ENCODE measurements around the gene PPP2R2B. TPM values are rescaled to one million over a fixed set of nuclear protein-coding genes. Genes with fewer than 3 reads are reported as not detected.

The PPP2R2B gene
- total and polyA plus RNA-seq, 2 donors (not counting 3 experiments of a cell fraction or from before 2014, with no cell fraction given) = not detected

GRCh38 chr5:146565764-146566367 is 312.7 kb downstream of the PPP2R2B start:
- CTCF ChIA-PET = interaction anchor here (0.5 to 3.1 kb wide), 13 partner anchors 13 to 1012 kb away, joined by 3 to 70 read pairs (median 3); no protein-coding TSS in a partner anchor
- BruUV-seq (replicated peaks) = no TSS peak
- Histone ChIP-seq H3K4me3 (replicated peaks in 1 of 3; ENCODE audit: insufficient read depth in 1 of 3, low read depth in 1 of 3, low read length in 3 of 3) (no peak overlapping the region), H3K27me3 (ENCODE audit: control insufficient read depth in 2 of 2, insufficient read depth in 2 of 2, low read length in 2 of 2) (peaks cover 0 to 3% of the 10 kb centered on the region in 2 experiments), H3K4me2 (ENCODE audit: insufficient read depth, low read length) (no peak overlapping the region), H3K9ac (replicated peaks; ENCODE audit: extremely low read depth, insufficient read depth, low read length) (no peak overlapping the region), H3K4me1 (ENCODE audit: control insufficient read depth, extremely low read depth, insufficient read depth, low read length) (no peaks in the 10 kb centered on the region), H3K79me2 (ENCODE audit: control insufficient read depth, insufficient read depth, low read length) (no peaks in the 10 kb centered on the region), H3K36me3 (ENCODE audit: control insufficient read depth in 2 of 2, extremely low read depth in 1 of 2, insufficient read depth in 2 of 2, low read length in 2 of 2) (no peaks in the 10 kb centered on the region), H3K9me3 (replicated peaks; ENCODE audit: control insufficient read depth, insufficient read depth, low read length) (no peaks in the 10 kb centered on the region), H4K20me1 (replicated peaks; ENCODE audit: control insufficient read depth, extremely low read depth, insufficient read depth, low read length) (no peaks in the 10 kb centered on the region), H3K9me1 (replicated peaks; ENCODE audit: control insufficient read depth, extremely low read depth, insufficient read depth, low read length) (no peaks in the 10 kb centered on the region), H3K27ac (ENCODE audit: insufficient read depth, low read depth, low read length) (no peak overlapping the region), H2AFZ (ENCODE audit: low read depth, low read length) (peak overlapping the region; percentile 42)
- peak; percentile 81 for FAIRE-seq
- intact Hi-C loops (cut with micrococcal nuclease) = loop anchor here (1.0 kb wide), 1 partner anchor 400 kb away; no protein-coding TSS in a partner anchor
- peak; percentile 42 for DNase-seq (ENCODE audit: low read depth, low spot score)
- TF ChIP-seq CTCF (IDR thresholded peaks at IDR 0.05; ENCODE audit: extremely low read depth in 1 of 2, insufficient read depth in 1 of 2, low read depth in 1 of 2, low read length in 2 of 2) = peak; percentile 45 to 51
- TF ChIP-seq GATA2 (IDR thresholded peaks at IDR 0.05; ENCODE audit: insufficient read depth, insufficient read length, low read depth, low read length) = no peak
- dilution Hi-C loops (cut with MboI; ENCODE audit: extremely low pct_ligation_motif_present, low sequenced_read_pairs) = no loop called here
- POLR2A ChIA-PET = no interaction called here

GRCh38 chr5:146564007-146564762 is 314.4 kb downstream of the PPP2R2B start:
- H4K20me1 ChIP-seq (replicated peaks; ENCODE audit: control insufficient read depth, extremely low read depth, insufficient read depth, low read length) = no peaks in the 10 kb centered on the region
- TF ChIP-seq POLR2AphosphoS5 (IDR thresholded peaks at IDR 0.05; ENCODE audit: insufficient read depth, low read depth, low read length) (no peak), CTCF (IDR thresholded peaks at IDR 0.05; ENCODE audit: extremely low read depth in 1 of 2, insufficient read depth in 1 of 2, low read depth in 1 of 2, low read length in 2 of 2) (no peak), JUN (IDR thresholded peaks at IDR 0.05; ENCODE audit: borderline replicate concordance, insufficient read depth, insufficient read length, low read depth) (no peak), GATA2 (IDR thresholded peaks at IDR 0.05; ENCODE audit: insufficient read depth, insufficient read length, low read depth, low read length) (no peak), EZH2 (IDR thresholded peaks at IDR 0.05; ENCODE audit: borderline replicate concordance, low read depth, low read length, severe bottlenecking) (no peak), FOS (IDR thresholded peaks at IDR 0.05; ENCODE audit: borderline replicate concordance, insufficient read depth, low read length) (no peak), MAX (IDR thresholded peaks at IDR 0.05; ENCODE audit: insufficient read depth, insufficient read length) (no peak), POLR2A (IDR thresholded peaks at IDR 0.05; ENCODE audit: low read depth, low read length) (no peak), MYC (IDR thresholded peaks at IDR 0.05; ENCODE audit: low read depth, low read length) (no peak)
- DNase-seq (ENCODE audit: low read depth, low spot score) (no peak), FAIRE-seq (no peak)
- dilution Hi-C loops (cut with MboI; ENCODE audit: extremely low pct_ligation_motif_present, low sequenced_read_pairs) = no loop called here
- ChIA-PET CTCF (interaction anchor here (0.8 to 1.3 kb wide), 2 partner anchors 401 to 625 kb away, joined by 4 to 8 read pairs; no protein-coding TSS in a partner anchor), POLR2A (no interaction called here)
- H3K27me3 ChIP-seq (ENCODE audit: control insufficient read depth in 2 of 2, insufficient read depth in 2 of 2, low read length in 2 of 2) = peaks cover 0 to 3% of the 10 kb centered on the region in 2 experiments
- intact Hi-C loops (cut with micrococcal nuclease) = no loop called here
- BruUV-seq (replicated peaks) = no TSS peak
- no peak overlapping the region for H2AFZ ChIP-seq (ENCODE audit: low read depth, low read length)
- no peaks in the 10 kb centered on the region for H3K4me1 ChIP-seq (ENCODE audit: control insufficient read depth, extremely low read depth, insufficient read depth, low read length)
- no peaks in the 10 kb centered on the region for H3K9me3 ChIP-seq (replicated peaks; ENCODE audit: control insufficient read depth, insufficient read depth, low read length)
- H3K36me3 ChIP-seq (ENCODE audit: control insufficient read depth in 2 of 2, extremely low read depth in 1 of 2, insufficient read depth in 2 of 2, low read length in 2 of 2) = no peaks in the 10 kb centered on the region
- no peak overlapping the region for H3K27ac ChIP-seq (ENCODE audit: insufficient read depth, low read depth, low read length)
- no peak overlapping the region for H3K4me3 ChIP-seq (replicated peaks in 1 of 3; ENCODE audit: insufficient read depth in 1 of 3, low read depth in 1 of 3, low read length in 3 of 3)
- no peaks in the 10 kb centered on the region for H3K79me2 ChIP-seq (ENCODE audit: control insufficient read depth, insufficient read depth, low read length)
- H3K4me2 ChIP-seq (ENCODE audit: insufficient read depth, low read length) = no peak overlapping the region
- H3K9ac ChIP-seq (replicated peaks; ENCODE audit: extremely low read depth, insufficient read depth, low read length) = no peak overlapping the region
- no peaks in the 10 kb centered on the region for H3K9me1 ChIP-seq (replicated peaks; ENCODE audit: control insufficient read depth, extremely low read depth, insufficient read depth, low read length)
